Activated CD4-positive, alpha-beta T cell treated with anti-CD3 and anti-CD28 coated beads, Interleukin-2, Interleukin-4, amounts not matched to agents 100 ng/mL and 50 ng/mL, durations not matched to agents 16 hours and 8 hours (primary cell): ENCODE data around the gene CARMIL3.

ENCODE experiments used
- DNase-seq: peaks from one replicate; pipeline ENCODE4 v3.0.0-alpha.2; 2020; ENCODE audit warnings: low spot score

CARMIL3 gene

GRCh38 chr14:24063263-24063836 is 11.5 kb downstream of the CARMIL3 start:
- no peak for DNase-seq

DNA sequence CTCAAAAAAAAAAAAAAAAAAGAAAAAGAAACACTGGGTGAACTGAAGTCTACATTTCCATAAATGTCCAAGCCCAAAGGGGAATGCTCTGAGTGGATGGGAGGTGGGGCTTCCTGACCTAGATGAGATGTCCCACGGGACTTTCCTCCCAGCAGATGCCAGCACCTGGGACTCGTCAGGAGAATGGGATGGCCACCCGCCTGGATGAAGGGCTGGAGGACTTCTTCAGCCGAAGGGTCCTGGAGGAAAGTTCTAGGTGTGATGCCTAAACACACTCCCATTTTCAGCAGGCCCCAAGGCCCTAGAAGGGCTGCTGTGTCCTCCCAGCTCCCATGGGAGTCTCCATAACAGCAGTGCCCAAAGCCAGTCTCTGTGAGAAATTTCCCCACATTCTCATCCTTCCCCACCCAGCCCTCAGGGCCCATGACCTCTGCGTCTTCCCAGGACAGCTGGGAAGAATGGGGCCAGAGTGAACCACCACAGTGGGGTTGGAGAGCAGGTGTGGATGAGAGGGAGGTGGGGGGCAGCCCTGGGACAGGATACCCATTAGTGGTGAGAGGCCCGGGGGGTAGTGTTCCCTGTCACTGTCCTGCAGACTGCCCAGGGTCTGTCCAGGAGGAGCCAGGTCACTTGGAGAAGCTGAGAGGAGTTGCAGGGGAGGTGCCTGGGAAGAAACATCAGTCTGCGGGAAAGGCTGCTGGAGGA is 12.4 kb downstream of the CARMIL3 start:
- no peak for DNase-seq

GRCh38 chr14:24064856-24065255 is 13.0 kb downstream of the CARMIL3 start:
- DNase-seq = no peak

DNA sequence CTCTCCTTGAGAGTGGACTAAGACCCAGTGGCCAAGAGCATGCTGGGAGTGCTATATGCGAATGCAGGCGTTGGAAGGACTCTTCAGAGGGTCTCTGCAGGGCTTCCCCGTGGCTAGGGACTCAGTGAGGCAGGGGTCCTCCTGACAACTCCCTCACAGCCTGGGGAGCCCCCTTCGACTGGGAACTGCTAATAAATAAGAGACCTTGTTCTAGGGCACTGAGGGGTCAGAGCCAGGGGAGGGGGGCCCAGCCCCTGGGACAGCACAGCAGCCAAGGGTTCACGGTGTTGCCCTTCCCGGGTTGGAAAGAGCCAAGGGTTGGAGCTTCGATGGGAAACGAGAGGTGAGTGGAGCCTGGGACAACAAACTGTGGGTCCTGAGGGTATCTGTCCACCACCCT is 13.6 kb downstream of the CARMIL3 start:
- DNase-seq = no peak

DNA sequence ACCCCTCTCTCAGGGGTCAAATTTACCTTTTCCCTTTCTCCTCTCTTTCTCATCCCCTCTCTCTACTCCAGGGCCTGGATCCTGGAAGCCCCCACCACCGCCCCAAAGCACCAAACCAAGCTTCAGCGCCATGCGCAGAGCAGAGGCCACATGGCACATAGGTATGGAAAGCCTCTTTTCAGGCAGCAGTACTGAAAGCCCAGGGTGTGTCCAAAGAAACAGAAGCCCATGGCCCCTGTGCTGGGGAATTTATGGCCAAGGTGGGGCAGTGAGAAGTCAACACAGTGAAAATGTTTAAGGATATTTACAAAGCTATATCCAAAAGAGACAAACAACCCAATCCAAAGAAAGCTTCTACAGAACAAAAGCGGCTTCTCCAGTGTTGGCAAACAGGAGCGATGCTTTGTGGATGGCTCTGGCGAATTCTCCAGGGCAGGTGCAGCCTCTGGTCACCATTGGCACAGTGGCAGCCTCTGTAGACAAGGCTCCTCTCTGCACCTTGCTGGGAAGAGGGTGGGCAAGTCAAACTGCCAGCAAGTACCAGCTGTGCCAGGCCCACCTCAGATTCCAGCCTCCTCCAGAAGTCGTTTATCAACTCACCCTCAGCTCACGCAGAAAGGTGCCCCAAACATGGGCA is 14.8 kb downstream of the CARMIL3 start:
- no peak for DNase-seq

DNA sequence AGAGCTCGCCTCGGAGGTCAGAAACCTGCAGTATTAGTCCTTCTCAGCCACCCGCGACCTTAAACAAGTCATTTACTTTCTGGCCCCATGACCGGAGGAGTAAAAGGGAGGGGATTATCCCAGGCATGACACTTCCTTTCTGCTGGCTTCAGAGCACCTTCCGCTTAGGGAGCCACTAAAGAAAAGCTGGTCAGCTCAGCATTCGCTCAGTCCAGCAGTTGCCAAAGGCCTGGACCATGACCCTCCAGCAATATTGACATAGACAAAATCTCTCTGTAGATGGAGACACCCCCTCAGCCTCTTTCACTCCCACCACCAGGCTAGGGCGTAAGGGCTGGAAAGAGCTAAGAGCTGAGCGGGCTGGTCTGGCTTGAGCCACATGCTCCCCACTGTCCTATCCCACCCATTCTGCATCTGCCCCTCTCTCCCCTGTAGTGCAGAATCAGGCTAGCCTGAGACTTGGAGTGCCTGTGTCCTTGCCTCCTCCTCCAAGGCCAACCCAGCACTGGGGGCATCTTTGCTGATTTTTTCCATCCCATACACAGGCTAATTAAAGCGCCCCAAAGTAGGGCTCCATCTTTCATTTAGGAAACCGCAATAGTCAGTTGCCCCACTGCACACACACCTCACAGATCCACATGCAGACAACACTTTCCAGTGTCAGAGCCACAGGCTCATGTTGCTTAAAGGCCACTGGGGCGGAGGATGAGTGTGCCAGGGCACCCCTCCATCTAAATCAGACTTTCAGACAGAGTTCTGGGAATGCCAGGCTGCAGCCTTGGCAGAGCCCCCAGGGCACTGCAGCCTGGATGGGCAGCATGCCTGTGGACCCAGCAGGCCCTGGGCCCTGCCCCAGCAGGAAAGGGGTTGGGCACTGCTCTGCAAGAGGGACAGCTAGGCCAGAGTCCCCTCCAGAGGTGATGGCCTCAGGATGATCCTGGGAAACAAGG is 15.6 kb downstream of the CARMIL3 start:
- no peak for DNase-seq

DNA sequence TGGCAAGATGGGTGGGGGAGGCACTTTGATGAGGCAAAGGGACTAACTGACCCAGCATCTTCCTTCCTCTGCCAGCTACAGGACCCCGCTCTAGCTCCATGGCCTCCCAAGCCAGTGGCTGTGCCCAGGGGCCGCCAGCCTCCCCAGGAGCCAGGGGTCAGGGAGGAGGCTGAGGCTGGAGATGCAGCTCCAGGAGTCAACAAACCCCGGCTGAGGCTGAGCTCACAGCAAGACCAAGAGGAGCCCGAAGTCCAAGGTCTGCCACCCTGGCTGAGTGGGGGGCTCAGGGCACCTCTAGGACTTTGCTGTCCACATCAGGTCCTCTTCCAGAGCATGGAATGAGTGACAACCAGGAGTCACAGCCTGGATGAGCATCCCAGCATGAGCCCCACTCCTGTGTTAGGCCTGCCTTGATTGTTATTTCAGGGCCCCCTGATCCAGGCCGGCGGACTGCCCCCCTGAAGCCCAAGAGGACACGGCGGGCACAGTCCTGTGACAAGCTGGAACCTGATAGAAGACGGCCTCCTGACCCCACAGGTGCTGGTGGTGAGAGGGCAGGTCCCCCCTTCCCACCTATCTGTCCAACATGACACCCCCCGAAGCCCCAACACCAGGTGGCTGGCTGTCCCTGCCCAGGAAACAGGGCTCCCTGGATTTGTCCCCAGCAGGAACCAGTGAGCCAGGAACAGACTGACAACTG is 17.1 kb downstream of the CARMIL3 start:
- DNase-seq = no peak

DNA sequence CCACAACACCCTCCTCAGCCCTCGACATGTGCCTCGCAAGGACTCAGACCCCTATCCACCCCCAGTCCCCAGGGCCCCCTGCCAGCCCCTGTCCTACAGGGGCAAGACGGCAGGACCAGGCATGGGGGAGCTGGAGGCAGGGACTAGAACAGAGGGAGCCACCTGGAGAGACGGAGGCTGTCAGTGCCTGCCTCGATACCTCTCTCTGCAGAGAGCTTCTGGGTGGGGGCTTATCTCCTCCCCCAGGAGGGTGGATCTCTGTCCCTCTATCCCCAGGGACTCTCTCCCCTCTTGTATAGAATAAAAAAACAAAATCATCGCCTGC is 17.6 kb downstream of the CARMIL3 start:
- DNase-seq = no peak

GRCh38 chr14:24070285-24071143 is 18.7 kb downstream of the CARMIL3 start:
- DNase-seq = no peak

- DNase-seq = peak; percentile 15
Measured at GRCh38 chr14:24071144-24071697, 19.4 kb downstream of the CARMIL3 start, which contains the start of gene CPNE6. CPNE6 (plus strand) TSS chr14:24071562; CDS start chr14:24072937, 1,375 bp downstream.

DNA sequence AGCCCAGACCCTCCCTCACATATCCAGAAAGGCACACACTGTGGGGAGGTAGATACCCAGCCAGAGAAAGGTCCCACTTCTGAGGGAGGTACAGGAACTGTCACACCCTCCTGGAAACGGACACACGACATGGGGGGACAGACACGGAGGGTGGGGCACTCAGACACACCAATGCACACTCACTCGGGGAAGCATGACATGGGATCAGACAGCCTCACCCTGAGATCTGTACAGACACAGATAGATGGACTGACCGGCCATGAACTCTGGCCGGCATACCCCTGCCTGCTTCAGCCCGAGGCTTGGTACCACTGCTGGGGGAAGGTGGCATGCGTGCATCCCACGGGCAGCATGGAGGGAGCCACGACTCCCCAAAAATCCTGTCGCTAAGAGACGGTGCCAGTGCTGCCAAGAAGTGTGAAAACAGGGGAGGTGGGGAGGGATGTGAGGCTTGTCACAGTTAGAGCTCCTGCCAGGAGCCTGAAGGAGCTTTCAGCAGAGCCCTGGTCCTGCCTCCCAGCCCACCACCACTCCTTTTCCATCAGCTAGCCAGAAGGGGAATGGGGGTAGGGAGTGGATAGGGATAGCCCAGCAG is 20.1 kb downstream of the CARMIL3 start:
- no peak for DNase-seq

DNA sequence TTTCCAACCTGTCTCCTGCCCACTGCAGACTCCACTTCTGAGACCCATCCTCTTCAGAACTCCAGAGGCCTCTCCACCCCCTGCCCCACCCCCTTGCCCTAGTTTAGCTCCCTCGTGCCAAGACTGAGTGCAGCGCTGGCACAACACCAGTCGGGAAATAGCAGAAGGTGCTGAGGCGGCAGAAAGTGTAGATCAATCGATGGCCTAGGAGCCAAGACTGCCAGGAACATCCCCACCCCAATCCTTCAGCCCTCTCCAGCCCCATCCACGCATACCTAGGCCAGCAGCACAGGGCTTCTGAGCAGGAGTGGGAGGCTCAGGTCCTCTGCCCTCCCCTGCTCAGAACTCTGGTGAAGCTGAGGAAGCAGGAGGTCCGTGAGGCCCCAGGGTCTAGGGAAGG is 20.6 kb downstream of the CARMIL3 start:
- no peak for DNase-seq

GRCh38 chr14:24072881-24073877 is 21.4 kb downstream of the CARMIL3 start:
- DNase-seq = no peak

DNA sequence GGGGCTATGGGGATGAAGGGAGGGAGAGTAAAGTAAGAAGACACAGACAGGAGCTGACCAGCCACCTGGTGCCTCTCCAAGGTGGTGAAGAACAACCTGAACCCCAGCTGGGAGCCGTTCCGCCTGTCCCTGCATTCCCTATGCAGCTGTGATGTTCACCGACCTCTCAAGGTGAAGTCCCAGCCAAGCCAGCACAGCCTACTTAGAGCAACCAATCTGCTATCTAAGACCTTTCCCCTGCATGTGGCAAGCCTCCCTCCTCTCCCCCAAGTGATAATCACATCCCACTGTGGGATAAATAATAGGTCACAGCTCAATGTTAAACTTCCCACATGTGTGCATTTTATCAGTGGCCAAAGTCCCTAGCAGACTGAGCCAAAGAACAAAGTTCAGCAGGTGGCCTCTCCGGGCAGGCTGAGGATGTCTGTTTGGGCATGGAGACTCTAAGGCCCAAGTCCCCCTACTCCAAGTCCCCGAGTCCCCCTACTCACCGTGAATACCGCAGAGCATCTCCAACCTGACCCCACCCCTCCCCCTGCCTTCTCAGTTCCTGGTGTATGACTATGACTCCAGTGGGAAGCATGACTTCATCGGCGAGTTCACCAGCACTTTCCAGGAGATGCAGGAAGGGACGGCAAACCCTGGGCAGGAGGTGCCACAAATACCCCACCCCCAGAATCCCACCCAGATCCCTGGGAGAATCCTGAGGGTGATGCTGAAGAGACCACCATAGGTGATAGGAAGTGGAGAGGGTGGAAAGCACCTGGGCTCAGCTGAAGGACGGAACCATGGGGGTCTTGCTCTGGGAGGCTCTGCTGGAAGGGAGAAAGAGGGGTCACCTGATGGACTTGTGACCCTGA is 23.0 kb downstream of the CARMIL3 start:
- no peak for DNase-seq

GRCh38 chr14:24075485-24076301 is 23.9 kb downstream of the CARMIL3 start:
- no peak for DNase-seq

GRCh38 chr14:24076302-24076601 is 24.4 kb downstream of the CARMIL3 start:
- DNase-seq = no peak

DNA sequence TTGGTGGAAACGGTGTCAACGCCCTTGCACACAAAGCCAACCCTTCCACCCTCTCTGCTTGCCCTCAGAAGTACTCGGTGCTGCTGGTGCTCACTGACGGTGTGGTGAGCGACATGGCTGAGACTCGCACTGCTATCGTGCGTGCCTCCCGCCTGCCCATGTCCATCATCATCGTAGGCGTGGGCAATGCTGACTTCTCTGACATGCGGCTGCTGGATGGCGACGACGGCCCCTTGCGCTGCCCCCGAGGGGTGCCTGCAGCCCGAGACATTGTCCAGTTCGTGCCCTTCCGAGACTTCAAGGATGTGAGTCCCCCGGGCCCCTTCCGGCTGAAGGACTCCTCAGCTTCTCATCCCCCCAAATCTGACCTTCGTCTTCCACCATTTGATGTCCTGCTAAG is 25.3 kb downstream of the CARMIL3 start:
- no peak for DNase-seq
